Ureter (tissue), 1 donor: ENCODE measurements around the gene PDE4D. TPM values are rescaled to one million over a fixed set of nuclear protein-coding genes. Genes with fewer than 3 reads are reported as not detected.

ENCODE experiments used
- DNase-seq: peaks from one replicate; pipeline ENCODE4 v3.0.0-alpha.2; 2020; ENCODE audit warnings: low spot score
- total RNA-seq: library from RNA; stranded (reverse); gene quantifications from one replicate; pipeline ENCODE4 v1.2.4, GENCODE V29; 2023
- donor health status: DM: yes; HTN: yes; CAD: no.

The PDE4D gene
- total RNA-seq, 1 donor from 2014 or later = 106 TPM

DNA sequence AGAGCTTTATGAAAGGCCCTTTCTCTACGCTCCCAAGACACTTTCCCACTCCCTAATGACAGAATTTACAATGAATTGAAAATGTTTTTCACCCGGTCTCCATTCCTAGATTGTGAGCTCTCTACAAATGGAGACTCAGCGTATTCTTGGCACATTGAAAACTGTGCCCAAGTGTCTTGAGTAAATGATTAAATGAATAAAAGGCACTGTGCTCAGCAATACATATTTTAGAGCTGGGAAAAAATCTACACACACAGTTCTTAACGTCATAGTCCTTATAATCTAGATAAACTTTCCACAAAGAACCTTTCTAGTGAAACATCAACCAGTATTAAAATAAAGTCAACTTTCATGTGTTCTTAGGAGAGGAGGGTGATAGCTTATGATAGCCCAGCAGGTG, 676.7 kb downstream of the PDE4D start:
- no peak for DNase-seq

DNA sequence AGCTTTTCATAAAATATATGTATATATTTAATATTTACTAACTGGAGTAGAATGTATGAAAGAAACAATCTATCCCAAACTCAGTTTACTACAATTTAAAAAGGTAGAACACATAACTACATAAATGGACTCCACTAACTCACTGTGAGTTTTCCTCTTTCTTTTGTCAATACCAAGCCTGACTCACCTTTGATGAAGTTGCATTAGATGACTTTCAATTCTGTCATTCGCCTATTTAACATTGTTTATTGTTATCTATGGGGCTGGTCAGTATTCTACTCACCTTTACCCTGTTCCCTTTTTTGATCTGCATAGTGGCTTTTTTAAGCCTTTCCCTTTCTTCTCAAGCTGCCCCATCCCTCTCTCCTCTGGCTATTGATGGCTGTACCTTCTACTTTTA, 680.9 kb downstream of the PDE4D start:
- no peak for DNase-seq

DNA sequence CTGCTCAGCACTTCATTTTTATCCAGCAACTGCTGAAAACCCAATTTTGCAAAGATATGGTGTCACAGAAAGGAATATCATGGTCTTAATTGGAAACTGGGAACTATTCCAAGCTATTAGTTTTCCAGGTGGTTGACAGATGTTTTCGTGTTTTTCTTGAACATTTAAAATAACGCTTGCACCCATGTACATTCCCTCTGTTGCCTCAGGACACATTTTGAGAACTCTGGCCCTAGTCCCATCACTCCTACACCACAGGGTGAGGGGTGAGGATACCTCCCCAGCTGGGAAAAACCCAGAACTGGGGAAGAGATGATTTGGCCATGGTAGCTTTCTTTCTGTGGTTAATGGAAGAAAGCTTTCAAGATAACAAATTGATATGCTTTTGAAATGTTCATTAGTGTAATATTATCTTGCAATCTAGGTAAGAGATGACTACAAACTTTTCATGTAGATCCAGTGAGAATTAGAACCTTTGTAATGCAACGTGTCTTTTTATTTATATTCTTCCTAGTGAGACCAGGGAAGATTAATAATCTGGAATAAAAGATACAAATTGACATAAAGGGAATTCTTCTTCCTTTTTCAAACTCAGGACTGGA, 683.7 kb downstream of the PDE4D start:
- no peak for DNase-seq

DNA sequence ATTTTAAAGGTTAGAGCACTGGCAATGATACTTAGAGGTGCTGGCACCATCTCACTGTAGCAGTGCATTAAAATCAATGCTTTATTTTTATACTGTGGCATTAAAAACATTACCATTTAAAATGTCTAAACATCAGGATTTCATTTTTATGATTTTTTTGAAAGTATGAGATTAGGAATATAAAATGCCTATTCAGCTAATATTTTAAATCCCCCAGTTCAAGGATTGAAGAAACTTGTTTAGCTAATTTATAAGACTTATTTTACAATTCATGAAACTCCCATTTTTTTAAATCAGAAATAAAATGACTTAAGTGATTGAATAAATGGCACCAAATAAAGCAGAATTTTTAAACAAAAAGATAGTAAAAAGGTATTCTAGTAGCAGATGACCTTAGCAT, 685.1 kb downstream of the PDE4D start:
- DNase-seq = no peak

DNA sequence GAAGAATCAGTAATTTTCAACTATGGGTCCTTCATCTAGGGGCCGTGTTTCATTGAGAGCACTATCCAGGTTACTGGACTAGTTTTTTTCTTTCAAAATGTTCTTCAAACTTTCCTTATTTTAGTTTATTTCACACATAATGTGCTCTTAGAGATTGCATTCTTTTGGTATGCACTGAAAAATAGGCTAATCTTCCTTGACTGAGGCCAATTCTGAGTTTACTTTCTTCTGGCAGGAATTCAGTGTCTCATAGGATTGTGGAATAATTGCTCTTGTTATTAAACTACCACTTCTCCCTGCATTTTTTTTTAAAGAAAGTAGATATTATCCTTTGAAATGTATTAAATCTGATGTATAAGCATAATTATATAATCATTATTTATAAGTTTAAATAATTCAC, 686.1 kb downstream of the PDE4D start:
- no peak for DNase-seq

DNA sequence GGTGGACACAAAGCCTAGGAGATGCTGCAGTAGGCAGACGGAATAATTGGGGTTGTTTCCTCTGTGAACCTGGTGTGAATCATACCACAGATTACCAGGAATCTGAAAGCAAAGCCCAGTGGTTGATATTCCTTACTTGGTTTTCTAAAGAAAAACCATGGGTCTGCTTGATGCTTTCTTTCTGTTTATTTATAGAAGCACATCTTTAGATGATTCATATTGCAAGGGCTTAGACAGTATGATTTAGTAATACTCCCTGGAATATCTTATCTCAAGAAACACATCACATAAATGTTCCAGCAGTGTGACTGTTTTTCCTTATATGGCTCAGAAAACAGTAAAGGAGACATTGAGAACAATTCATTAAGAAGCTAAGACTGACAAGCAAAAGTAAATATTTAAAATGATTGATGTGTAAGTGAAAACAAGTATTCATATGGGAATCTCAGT, 687.4 kb downstream of the PDE4D start:
- DNase-seq = no peak

DNA sequence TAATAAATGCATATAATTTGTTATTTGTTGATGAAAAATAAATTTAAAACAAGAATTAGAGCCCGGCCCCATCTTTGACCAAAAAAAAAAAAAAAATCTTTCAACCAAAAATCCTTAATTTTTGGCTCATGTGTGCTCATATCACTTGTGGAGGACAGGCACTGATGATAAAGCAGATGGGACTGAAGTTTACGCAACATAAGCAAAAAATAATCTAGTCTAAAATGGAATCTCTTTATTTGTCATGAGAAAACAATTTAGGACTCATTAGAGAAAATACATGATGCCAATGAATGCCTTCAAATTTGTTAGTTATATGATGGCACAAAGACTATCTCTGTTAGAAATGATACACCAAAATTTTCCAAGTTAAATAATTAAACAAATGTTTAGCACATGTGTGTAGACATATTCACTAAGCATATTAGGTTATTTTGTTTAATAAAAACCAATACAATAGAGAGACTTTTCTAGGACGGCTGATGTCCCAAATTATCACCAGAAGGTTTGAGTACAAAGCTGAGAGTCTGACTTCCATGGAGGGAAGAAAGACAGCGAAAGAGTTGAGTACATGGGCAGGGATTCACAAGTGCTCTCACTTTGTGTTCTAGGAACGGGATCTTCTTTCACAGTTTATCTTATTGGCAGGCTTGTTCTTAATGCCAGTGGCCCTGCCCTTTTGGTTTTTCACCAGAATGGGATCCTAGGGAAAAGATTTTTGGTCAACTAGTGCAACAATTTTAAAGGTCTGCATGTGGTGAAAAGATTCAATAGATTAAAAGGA, 689.2 kb downstream of the PDE4D start:
- DNase-seq = no peak

DNA sequence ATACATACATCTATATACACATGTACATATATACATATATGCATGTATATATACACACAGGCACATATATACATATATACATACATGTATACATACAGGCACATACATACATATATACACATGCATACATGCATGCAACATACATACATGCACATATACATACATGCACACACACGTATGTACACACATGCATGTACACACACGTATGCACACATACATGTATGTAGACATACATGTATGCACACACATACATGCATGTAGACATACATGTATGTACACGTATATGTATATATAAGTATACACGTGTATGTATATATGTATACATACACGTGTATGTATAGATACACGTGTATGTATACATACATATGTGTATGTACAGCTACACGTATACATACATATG, 693.7 kb downstream of the PDE4D start:
- no peak for DNase-seq

DNA sequence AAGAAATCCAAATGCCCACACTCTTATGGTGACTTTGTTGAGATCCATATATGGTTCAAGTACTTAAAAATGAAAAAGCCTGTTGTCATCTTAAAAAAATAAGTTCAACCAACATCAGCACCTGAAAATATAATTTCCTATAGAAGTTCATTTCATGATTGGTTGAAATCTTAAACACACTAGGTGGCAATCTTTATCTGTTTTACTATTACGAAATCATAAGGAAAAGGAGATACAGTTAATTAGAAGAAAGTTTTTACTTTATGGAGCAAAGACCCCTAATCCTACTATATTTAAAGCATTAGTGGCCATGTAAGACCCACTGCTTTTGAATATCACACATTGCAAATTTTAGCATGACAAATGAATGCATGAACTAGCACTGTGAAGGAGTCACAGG, 694.7 kb downstream of the PDE4D start:
- DNase-seq = no peak

DNA sequence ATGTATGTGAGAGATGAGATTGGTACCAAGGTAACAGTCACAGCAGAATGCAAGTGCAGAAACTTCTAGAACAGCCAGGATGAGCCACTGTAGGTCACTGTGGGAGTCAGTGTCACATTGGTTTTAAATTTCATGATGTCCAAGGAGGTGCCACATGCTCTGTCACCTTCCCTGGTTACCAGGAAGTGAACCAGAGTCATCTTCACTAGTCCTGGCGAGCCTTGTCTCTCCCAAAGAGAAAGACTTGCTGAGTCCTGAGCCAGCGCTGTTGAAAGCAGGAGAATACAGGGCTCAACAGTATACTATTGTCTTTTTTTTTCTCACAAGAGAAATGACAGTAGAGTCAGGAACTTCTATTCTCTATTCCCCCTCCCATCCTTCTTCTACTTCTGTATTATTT, 695.2 kb downstream of the PDE4D start:
- DNase-seq = no peak

DNA sequence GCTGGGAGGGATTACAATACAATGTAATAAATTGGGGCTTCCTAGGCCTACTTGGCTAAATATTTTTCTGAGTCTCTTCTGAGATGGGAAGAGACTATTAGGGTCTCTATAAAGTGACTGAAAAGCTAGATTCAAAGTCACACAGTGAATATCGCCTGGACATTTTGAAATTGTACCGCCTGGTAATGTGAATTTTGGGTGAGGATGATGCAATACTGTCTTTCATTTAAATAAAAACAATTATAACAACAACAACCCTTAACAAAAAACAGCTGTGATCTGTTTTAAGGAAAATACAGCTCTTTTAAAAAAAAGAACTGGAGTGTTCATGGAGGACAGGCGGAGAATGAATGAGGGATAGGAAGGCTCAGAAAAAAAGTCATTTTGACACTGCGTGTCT, 695.6 kb downstream of the PDE4D start:
- no peak for DNase-seq

DNA sequence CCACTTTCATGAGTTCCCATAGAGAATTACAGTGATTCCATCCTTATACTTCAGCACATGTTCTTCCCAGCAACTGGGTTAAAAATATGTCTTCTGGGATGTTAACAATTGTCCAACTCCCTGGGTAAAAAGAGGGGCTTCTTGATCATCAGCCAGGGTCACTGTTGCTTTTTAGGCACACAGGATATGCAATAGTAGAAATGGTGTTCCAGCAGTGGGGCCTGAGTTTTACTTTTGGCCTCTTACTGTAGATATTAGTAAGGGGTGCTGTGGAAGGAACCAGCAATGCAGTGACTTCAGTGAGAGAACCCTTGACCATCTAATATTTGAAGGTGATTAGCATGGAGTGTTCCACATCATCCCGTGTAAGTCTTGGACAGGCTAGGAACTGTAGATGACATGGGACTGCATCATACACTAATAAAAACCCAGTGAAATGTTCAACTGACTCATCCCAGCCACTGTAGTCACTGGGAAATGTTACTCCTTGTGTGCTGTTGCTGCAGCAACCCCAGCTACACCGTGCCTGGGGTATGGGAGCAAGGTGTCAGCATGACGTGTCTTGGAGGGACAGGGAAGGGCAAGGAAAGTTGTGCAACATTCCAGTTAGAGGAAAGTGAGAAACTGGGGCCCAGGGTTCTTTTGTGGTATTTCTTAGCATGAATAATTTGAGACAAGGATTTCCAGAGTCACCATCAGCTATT, 699.8 kb downstream of the PDE4D start:
- DNase-seq = peak; percentile 48

DNA sequence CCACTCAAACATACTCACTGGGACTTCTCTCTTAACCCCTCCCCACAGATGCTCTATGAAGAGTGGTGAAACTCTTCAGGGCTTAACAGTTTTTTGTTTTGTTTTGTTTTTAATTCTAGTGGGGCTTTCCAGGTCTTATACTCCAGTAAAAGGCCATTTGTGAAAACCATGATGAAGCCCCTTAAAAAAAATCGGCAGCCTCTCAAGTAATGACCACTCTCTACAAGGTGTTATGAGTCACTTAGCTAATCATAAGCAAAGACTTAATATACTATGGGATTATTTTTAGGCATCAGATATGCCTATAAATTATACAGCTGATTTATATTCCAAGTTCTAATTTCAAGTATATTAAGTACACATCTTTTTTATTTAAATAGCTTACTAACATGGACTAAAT, 702.8 kb downstream of the PDE4D start:
- no peak for DNase-seq

DNA sequence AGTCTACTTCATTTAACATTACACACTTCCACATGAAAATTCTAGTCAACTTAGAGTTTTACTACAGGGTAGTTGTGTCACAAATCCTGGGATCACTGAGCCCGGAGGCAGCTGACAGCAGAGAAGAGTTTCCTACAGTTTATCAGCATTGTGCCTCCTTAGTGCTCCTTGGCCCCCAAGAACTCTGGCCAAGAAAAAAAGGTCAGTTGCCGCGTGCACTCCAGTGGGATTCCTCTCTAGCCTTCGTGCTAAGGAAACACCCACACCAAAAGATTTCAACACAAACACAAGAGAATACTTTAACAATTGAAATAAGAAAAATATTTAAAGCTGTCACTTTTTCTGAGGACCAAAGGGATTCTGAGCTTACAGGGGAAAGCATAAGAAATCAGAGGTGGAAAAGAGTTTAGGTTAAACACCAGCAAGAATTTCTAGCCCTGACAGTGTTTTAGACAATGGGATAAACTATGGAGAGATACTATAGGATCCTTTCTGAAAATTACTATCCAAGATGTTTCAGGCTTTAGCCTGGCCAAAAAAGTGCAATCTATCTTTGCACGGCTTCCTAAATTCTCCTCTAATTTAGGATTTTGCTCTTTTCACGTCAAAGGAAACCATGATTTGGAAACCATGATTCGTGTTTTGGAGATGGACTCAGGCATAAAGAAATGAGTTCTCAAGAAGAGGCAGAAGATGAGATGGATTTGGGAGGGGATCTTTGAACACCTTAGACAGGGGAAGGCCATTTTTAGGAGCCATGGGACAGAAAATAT, 703.9 kb downstream of the PDE4D start:
- DNase-seq = no peak

DNA sequence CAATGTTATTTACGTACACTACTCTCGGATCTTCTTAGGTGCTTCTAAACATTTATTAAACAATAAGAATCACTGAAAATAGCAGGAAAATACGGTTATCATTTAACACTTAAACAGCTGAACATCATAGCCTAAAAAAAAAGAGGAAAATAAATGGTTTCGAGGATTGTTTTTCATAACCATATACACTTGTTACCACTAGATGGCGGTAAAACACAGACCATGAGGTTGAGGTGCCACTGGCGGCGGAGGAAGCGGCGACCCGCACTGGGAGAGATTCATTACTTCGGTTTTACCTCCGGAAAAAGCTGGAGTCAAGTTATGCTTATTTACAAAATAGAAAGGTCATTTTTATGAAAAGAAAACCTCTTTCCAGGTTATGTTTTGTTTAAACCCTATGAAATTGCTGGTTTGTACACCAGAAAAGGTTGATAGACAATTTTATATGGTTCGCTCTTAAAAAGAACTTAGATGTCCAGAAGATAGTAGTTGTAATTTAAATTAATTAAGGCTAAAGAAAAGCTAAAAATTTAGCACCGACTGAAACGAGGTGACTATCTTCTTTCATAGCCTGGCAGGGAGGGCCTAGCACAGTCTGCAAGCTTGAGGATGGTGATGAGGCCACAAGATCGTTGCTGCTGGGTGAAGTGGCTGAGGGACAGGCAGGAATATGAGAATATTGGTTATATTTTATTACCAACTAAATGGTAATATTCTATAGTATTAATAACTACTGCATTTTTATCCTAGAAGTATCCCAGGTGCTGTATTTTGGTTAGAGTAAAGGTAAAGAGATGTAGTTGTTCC, 704.9 kb downstream of the PDE4D start:
- peak; percentile 73 for DNase-seq

DNA sequence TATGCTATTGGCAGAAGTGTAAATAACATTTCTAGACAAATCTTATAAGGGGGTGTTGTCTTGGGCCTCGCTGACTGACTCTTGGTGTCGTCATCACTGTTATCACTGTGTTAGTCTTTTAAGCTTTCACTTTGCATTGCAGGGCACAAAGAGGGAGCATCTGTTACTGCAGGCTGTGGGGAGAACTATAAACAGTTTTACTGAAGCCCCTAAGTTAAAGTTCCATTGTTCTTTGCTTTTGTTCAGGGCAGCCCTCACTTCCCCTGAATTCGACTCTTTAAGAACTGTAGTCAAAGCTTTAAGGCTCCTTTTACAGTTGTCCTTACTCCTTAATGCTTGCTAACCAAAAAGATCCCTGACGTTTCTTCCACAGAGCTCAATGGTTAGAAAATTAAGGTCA, 705.7 kb downstream of the PDE4D start:
- DNase-seq = no peak

DNA sequence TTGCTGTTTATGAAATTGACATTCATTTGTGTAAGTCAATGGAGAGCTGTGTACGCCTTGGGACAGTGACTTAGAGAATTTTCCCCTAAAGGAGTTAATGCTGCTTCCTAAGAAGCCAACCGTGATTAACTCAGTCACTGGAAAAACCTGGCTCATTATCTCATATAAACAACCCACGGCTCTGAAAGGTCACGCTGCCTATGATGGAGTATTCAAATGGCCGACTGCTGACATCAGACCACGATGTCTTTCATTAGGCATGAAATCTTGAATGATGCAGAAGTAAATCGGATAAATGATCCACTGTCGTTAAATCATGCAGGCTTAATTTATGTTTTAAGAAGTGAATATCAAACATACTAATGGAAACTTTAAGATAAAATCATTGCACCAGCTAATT, 706.9 kb downstream of the PDE4D start:
- DNase-seq = no peak

DNA sequence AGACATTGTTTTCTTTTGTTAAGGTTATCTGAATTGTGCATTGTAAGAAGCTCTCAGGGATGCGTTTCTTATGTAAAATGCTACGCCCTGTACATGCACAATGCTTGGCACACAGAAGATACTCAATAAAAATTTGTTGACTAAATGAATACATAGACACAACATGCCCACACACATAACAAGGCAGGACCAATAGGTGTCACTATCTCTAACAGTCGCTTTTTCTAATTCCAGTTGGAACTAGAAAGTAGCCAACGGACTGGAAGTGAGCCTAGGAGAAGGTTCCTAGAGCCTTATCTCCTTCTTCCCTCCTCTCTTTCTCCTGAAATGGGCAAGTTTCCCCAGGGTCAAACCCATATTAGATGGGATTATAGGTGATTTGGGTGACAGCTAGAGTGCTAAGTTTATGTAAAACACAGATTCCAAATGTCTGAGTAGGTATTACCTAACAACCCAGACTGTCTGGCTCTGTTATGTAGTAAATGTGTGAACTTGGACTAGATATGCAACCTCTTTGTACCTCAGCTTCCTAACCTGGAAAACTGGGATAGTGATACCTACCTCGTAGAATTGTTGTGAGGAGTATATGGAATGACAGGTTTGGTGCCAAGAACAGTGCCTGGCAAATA, 707.7 kb downstream of the PDE4D start:
- no peak for DNase-seq

DNA sequence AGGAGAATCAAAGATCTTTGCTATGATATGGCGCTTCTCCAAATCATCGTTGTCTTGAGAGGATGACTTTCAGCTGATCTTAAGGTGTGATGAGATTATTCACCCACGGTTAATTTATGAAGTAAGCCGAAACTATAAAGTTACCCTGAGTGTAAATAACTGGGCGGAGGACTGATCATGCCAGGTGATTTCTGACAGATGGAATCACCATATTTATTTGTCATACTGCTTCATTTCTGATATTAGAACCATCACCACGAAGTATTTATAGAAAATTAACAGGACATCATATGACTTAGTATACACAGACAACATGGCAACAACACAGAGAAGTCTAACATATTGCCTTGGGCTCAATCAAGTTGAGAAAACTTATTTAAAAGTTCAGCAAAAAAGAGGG, 708.8 kb downstream of the PDE4D start:
- DNase-seq = no peak

DNA sequence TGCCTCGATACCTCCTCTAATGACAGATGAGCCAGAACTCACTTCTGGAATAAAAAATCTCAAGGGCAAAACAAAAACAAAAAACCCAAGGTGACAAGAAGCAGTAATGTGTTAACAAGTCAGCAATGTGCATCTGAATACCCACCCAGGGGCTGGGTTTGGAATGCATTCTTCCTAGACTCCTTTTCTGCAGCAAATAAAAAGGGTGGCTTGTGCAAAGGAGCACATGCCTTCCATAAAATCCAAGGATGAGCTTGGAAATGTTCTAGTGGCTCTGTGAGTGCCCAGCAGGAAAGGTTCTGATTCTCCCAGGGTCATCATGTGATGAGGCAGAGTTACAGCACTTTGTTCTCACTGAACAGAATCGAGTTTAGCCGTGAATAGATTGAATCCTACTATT, 710.8 kb downstream of the PDE4D start:
- DNase-seq = no peak

DNA sequence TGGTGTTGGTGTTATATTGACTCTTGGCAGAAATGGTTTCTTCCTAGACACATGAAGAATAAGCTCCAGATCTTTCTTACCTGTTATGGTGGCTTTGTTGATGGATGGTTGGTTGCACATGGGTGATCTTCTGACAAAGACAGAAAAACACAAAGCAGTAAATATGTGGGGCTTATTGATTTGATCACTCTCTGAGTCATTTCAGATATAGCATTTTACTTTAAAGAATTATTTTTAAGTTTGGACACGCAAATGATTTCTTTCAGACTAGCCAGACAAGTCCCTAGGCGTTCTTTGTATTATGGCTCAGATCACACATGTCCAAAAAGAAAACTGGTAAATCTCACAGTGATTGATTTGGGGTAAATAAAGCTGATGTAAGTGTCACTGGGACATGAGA, 713.0 kb downstream of the PDE4D start:
- DNase-seq = no peak
